Islet precursor cell (in vitro differentiated cells): ENCODE measurements around the gene ANKRD17.

Source experiments
- DNase-seq: peaks from one replicate; pipeline ENCODE4 v3.0.0-alpha.2; 2018

ANKRD17 gene

GRCh38 chr4:73045879-73046278 is 212.7 kb downstream of the ANKRD17 start:
- DNase-seq, result no peak

- no peak for DNase-seq
Observed at GRCh38 chr4:73037057-73037456, 221.5 kb downstream of the ANKRD17 start.

- no peak for DNase-seq
Observed at GRCh38 chr4:73036123-73036522, 222.5 kb downstream of the ANKRD17 start.

- DNase-seq, result no peak
Observed at GRCh38 chr4:73034896-73035295, 223.7 kb downstream of the ANKRD17 start.

GRCh38 chr4:73028621-73029020 is 230.0 kb downstream of the ANKRD17 start:
- no peak for DNase-seq
